SK-N-SH treated with all-trans-retinoic acid at 6 μM for 48 hours (cell line): ENCODE measurements around the gene NOXA1.

Experiments used
- ATAC-seq: fragments of 200-7000 bp; cut with Tn5 transposase; 3 replicates; pipeline ENCODE4 v1.9.1; 2020; ENCODE audit warnings: mild to moderate bottlenecking, moderate library complexity
- ARNTL ChIP-seq: fragments of 450-650 bp; formaldehyde crosslinking; IDR thresholded peaks from 2 replicates; pipeline ENCODE4 v1.5.0; 2020; ENCODE audit warnings: low read depth, mild to moderate bottlenecking, moderate library complexity, borderline replicate concordance
- BACH2 ChIP-seq: fragments of 250-450 bp; sonication (Bioruptor Pico); IDR thresholded peaks from 2 replicates; pipeline ENCODE4 v1.9.0; 2021; ENCODE audit warnings: mild to moderate bottlenecking, borderline replicate concordance
- CSDC2 ChIP-seq: fragments of 250-450 bp; sonication (Bioruptor Pico); IDR thresholded peaks from 2 replicates; pipeline ENCODE4 v1.5.0; 2020; ENCODE audit warnings: mild to moderate bottlenecking, moderate library complexity
- ESRRG ChIP-seq: fragments of 250-450 bp; sonication (Bioruptor Pico); IDR thresholded peaks from 2 replicates; pipeline ENCODE4 v1.6.1; 2021; ENCODE audit warnings: mild to moderate bottlenecking
- ISL1 ChIP-seq: fragments of 250-450 bp; sonication (Bioruptor Pico); IDR thresholded peaks from 2 replicates; pipeline ENCODE4 v2.1.2; 2022; ENCODE audit warnings: mild to moderate bottlenecking, moderate library complexity
- OSR1 ChIP-seq: fragments of 250-450 bp; sonication (Bioruptor Pico); IDR thresholded peaks from 2 replicates; pipeline ENCODE4 v1.8.0; 2022; ENCODE audit warnings: moderate library complexity, mild to moderate bottlenecking, inconsistent platforms
- PPARA ChIP-seq: fragments of 250-450 bp; sonication (Bioruptor Pico); IDR thresholded peaks from 2 replicates; pipeline ENCODE4 v1.5.0; 2020; ENCODE audit warnings: mild to moderate bottlenecking, borderline replicate concordance
- SNAI2 ChIP-seq: fragments of 250-450 bp; sonication (Bioruptor Pico); IDR thresholded peaks from 2 replicates; pipeline ENCODE4 v1.5.0; 2020; ENCODE audit warnings: mild to moderate bottlenecking, moderate library complexity
- TCF4 ChIP-seq: fragments of 250-450 bp; sonication (Bioruptor Pico); IDR thresholded peaks from 2 replicates; pipeline ENCODE4 v1.8.0; 2021; ENCODE audit warnings: mild to moderate bottlenecking, moderate library complexity, borderline replicate concordance
- TOX ChIP-seq: fragments of 250-450 bp; sonication (Bioruptor Pico); IDR thresholded peaks from 2 replicates; pipeline ENCODE4 v1.8.0; 2021; ENCODE audit warnings: mild to moderate bottlenecking, moderate library complexity, borderline replicate concordance
- ZC3H10 ChIP-seq: fragments of 250-450 bp; sonication (Bioruptor Pico); IDR thresholded peaks from 2 replicates; pipeline ENCODE4 v1.5.1; 2021; ENCODE audit warnings: mild to moderate bottlenecking, moderate library complexity
- ZNF565 ChIP-seq: fragments of 450-650 bp; formaldehyde crosslinking; conservative IDR thresholded peaks from 2 replicates; pipeline ENCODE4 v1.5.0; 2020; ENCODE audit warnings: low read depth, mild to moderate bottlenecking, moderate library complexity
- ZNF70 ChIP-seq: fragments of 450-650 bp; formaldehyde crosslinking; IDR thresholded peaks from 2 replicates; pipeline ENCODE4 v1.5.0; 2020; ENCODE audit warnings: mild to moderate bottlenecking, moderate library complexity
- ZNF8 ChIP-seq: fragments of 450-650 bp; formaldehyde crosslinking; IDR thresholded peaks from 2 replicates; pipeline ENCODE4 v1.5.0; 2020; ENCODE audit warnings: mild to moderate bottlenecking, moderate library complexity
- TF ChIP-seq, protein P1 (sequence below): fragments of 250-450 bp; sonication (Bioruptor Pico); IDR thresholded peaks from 2 replicates; pipeline ENCODE4 v1.8.0; 2020; ENCODE audit warnings: mild to moderate bottlenecking, moderate library complexity, borderline replicate concordance
- TF ChIP-seq, protein P2 (sequence below): fragments of 250-450 bp; sonication (Bioruptor Pico); IDR thresholded peaks from 2 replicates; pipeline ENCODE4 v1.5.1; 2021; ENCODE audit warnings: mild to moderate bottlenecking, moderate library complexity
- TF ChIP-seq, protein P3 (sequence below): fragments of 250-450 bp; sonication (Bioruptor Pico); IDR thresholded peaks from 2 replicates; pipeline ENCODE4 v1.5.1; 2020; ENCODE audit warnings: low read depth, mild to moderate bottlenecking, moderate library complexity
- TF ChIP-seq, protein P4 (sequence below): fragments of 250-450 bp; sonication (Bioruptor Pico); IDR thresholded peaks from 2 replicates; pipeline ENCODE4 v1.8.0; 2021; ENCODE audit warnings: low read depth, mild to moderate bottlenecking, moderate library complexity, borderline replicate concordance

The NOXA1 gene

DNA sequence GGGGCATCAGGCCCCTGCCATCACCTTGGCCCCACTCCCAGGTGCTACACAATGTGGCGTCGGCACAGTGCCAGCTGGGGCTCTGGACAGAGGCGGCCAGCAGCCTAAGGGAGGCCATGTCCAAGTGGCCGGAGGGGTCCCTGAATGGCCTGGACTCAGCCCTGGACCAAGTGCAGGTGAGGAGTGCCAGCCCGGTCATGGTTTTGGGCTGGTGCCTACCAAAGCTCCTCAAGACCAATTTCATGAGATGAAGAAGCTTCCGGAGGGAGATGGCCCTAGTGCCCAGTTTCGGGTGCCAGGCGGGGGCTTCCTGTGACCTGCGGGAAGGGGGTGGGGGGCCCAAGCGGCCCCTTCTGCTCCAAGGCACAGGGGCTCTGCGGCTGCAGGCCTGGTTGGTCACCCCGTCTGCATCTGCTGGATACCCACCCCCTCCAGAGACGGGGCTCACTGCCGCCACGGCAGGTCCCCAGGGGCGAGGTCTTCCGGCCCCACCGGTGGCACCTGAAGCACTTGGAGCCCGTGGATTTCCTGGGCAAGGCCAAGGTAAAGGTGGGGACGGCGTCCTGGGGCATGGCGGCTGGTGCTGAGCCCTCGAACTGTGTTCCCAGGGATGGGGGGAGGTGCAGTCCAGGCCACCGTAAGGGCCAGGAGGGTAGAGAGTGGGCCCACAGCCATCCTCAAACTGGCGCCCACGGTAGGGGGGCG lies 5.8 kb downstream of the NOXA1 start:
- ATAC-seq = no peak
- TF ChIP-seq ZC3H10 = no peak
- no peak for TF ChIP-seq CSDC2 (CRISPR knock-in tag)
- no peak for TF ChIP-seq OSR1 (CRISPR knock-in tag)
- TF ChIP-seq, protein P1, sequence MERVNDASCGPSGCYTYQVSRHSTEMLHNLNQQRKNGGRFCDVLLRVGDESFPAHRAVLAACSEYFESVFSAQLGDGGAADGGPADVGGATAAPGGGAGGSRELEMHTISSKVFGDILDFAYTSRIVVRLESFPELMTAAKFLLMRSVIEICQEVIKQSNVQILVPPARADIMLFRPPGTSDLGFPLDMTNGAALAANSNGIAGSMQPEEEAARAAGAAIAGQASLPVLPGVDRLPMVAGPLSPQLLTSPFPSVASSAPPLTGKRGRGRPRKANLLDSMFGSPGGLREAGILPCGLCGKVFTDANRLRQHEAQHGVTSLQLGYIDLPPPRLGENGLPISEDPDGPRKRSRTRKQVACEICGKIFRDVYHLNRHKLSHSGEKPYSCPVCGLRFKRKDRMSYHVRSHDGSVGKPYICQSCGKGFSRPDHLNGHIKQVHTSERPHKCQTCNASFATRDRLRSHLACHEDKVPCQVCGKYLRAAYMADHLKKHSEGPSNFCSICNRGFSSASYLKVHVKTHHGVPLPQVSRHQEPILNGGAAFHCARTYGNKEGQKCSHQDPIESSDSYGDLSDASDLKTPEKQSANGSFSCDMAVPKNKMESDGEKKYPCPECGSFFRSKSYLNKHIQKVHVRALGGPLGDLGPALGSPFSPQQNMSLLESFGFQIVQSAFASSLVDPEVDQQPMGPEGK (CRISPR knock-in tag) = no peak
- TF ChIP-seq TOX = no peak
- TF ChIP-seq SNAI2 (CRISPR knock-in tag) = no peak
- TF ChIP-seq PPARA = no peak
- TF ChIP-seq ARNTL (CRISPR knock-in tag) = no peak
- no peak for TF ChIP-seq ZNF565 (CRISPR knock-in tag)
- TF ChIP-seq, protein P2, sequence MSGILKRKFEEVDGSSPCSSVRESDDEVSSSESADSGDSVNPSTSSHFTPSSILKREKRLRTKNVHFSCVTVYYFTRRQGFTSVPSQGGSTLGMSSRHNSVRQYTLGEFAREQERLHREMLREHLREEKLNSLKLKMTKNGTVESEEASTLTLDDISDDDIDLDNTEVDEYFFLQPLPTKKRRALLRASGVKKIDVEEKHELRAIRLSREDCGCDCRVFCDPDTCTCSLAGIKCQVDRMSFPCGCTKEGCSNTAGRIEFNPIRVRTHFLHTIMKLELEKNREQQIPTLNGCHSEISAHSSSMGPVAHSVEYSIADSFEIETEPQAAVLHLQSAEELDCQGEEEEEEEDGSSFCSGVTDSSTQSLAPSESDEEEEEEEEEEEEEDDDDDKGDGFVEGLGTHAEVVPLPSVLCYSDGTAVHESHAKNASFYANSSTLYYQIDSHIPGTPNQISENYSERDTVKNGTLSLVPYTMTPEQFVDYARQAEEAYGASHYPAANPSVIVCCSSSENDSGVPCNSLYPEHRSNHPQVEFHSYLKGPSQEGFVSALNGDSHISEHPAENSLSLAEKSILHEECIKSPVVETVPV (CRISPR knock-in tag) = no peak
- no peak for TF ChIP-seq ZNF8 (CRISPR knock-in tag)
- no peak for TF ChIP-seq TCF4 (CRISPR knock-in tag)
- TF ChIP-seq, protein P3, sequence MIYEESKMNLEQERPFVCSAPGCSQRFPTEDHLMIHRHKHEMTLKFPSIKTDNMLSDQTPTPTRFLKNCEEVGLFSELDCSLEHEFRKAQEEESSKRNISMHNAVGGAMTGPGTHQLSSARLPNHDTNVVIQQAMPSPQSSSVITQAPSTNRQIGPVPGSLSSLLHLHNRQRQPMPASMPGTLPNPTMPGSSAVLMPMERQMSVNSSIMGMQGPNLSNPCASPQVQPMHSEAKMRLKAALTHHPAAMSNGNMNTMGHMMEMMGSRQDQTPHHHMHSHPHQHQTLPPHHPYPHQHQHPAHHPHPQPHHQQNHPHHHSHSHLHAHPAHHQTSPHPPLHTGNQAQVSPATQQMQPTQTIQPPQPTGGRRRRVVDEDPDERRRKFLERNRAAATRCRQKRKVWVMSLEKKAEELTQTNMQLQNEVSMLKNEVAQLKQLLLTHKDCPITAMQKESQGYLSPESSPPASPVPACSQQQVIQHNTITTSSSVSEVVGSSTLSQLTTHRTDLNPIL (CRISPR knock-in tag) = no peak
- TF ChIP-seq, protein P4, sequence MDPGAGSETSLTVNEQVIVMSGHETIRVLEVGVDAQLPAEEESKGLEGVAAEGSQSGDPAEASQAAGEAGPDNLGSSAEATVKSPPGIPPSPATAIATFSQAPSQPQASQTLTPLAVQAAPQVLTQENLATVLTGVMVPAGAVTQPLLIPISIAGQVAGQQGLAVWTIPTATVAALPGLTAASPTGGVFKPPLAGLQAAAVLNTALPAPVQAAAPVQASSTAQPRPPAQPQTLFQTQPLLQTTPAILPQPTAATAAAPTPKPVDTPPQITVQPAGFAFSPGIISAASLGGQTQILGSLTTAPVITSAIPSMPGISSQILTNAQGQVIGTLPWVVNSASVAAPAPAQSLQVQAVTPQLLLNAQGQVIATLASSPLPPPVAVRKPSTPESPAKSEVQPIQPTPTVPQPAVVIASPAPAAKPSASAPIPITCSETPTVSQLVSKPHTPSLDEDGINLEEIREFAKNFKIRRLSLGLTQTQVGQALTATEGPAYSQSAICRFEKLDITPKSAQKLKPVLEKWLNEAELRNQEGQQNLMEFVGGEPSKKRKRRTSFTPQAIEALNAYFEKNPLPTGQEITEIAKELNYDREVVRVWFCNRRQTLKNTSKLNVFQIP (CRISPR knock-in tag) = no peak
- no peak for TF ChIP-seq ZNF70 (CRISPR knock-in tag)
- no peak for TF ChIP-seq ISL1 (CRISPR knock-in tag)
- TF ChIP-seq ESRRG (CRISPR knock-in tag) = no peak

DNA sequence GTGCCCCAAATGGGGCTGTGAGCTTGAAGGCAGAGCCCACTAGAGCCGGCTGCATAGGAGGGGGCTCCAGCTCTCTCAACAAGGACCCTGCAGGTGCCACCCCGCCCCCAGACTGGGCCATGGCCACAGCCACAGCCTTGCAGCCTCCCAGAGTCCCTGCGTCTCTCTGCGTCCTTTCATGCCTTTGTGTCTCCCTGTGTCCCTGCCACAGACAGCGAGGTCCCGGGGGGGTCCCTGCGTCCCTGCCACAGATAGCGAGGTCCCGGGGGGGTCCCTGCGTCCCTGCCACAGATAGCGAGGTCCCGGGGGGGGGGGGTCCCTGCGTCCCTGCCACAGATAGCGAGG lies 6.3 kb downstream of the NOXA1 start:
- TF ChIP-seq, protein P2 (CRISPR knock-in tag) = no peak
- TF ChIP-seq BACH2 (CRISPR knock-in tag) (no peak), ARNTL (CRISPR knock-in tag) (no peak), OSR1 (CRISPR knock-in tag) (no peak), TOX (no peak)
- TF ChIP-seq, protein P4 (CRISPR knock-in tag) = no peak
- TF ChIP-seq, protein P1 (CRISPR knock-in tag) = no peak
- TF ChIP-seq, protein P3 (CRISPR knock-in tag) = no peak
- ATAC-seq = no peak
